SK-N-SH treated with all-trans-retinoic acid at 6 μM for 48 hours (cell line): Measurements from ENCODE around the gene GLRX5.

Experiments used
- ATAC-seq: fragments of 200-7000 bp; cut with Tn5 transposase; 3 replicates; pipeline ENCODE4 v1.9.1; 2020; ENCODE audit warnings: mild to moderate bottlenecking, moderate library complexity
- ARNTL ChIP-seq: fragments of 450-650 bp; formaldehyde crosslinking; IDR thresholded peaks from 2 replicates; pipeline ENCODE4 v1.5.0; 2020; ENCODE audit warnings: low read depth, mild to moderate bottlenecking, moderate library complexity, borderline replicate concordance
- BACH2 ChIP-seq: fragments of 250-450 bp; sonication (Bioruptor Pico); IDR thresholded peaks from 2 replicates; pipeline ENCODE4 v1.9.0; 2021; ENCODE audit warnings: mild to moderate bottlenecking, borderline replicate concordance
- CSDC2 ChIP-seq: fragments of 250-450 bp; sonication (Bioruptor Pico); IDR thresholded peaks from 2 replicates; pipeline ENCODE4 v1.5.0; 2020; ENCODE audit warnings: mild to moderate bottlenecking, moderate library complexity
- GLIS3 ChIP-seq: fragments of 250-450 bp; sonication (Bioruptor Pico); IDR thresholded peaks from 2 replicates; pipeline ENCODE4 v1.5.0; 2020; ENCODE audit warnings: mild to moderate bottlenecking, moderate library complexity
- ISL1 ChIP-seq: fragments of 250-450 bp; sonication (Bioruptor Pico); IDR thresholded peaks from 2 replicates; pipeline ENCODE4 v2.1.2; 2022; ENCODE audit warnings: mild to moderate bottlenecking, moderate library complexity
- OSR1 ChIP-seq: fragments of 250-450 bp; sonication (Bioruptor Pico); IDR thresholded peaks from 2 replicates; pipeline ENCODE4 v1.8.0; 2022; ENCODE audit warnings: moderate library complexity, mild to moderate bottlenecking, inconsistent platforms
- PPARA ChIP-seq: fragments of 250-450 bp; sonication (Bioruptor Pico); IDR thresholded peaks from 2 replicates; pipeline ENCODE4 v1.5.0; 2020; ENCODE audit warnings: mild to moderate bottlenecking, borderline replicate concordance
- RARB ChIP-seq: fragments of 250-450 bp; sonication (Bioruptor Pico); IDR thresholded peaks from 2 replicates; pipeline ENCODE4 v1.8.0; 2021; ENCODE audit warnings: mild to moderate bottlenecking, moderate library complexity
- SNAI2 ChIP-seq: fragments of 250-450 bp; sonication (Bioruptor Pico); IDR thresholded peaks from 2 replicates; pipeline ENCODE4 v1.5.0; 2020; ENCODE audit warnings: mild to moderate bottlenecking, moderate library complexity
- TCF4 ChIP-seq: fragments of 250-450 bp; sonication (Bioruptor Pico); IDR thresholded peaks from 2 replicates; pipeline ENCODE4 v1.8.0; 2021; ENCODE audit warnings: mild to moderate bottlenecking, moderate library complexity, borderline replicate concordance
- TOX ChIP-seq: fragments of 250-450 bp; sonication (Bioruptor Pico); IDR thresholded peaks from 2 replicates; pipeline ENCODE4 v1.8.0; 2021; ENCODE audit warnings: mild to moderate bottlenecking, moderate library complexity, borderline replicate concordance
- ZC3H10 ChIP-seq: fragments of 250-450 bp; sonication (Bioruptor Pico); IDR thresholded peaks from 2 replicates; pipeline ENCODE4 v1.5.1; 2021; ENCODE audit warnings: mild to moderate bottlenecking, moderate library complexity
- ZFP3 ChIP-seq: fragments of 250-450 bp; sonication (Bioruptor Pico); IDR thresholded peaks from 2 replicates; pipeline ENCODE4 v1.5.0; 2020; ENCODE audit warnings: mild to moderate bottlenecking, moderate library complexity
- ZNF565 ChIP-seq: fragments of 450-650 bp; formaldehyde crosslinking; conservative IDR thresholded peaks from 2 replicates; pipeline ENCODE4 v1.5.0; 2020; ENCODE audit warnings: low read depth, mild to moderate bottlenecking, moderate library complexity
- ZNF70 ChIP-seq: fragments of 450-650 bp; formaldehyde crosslinking; IDR thresholded peaks from 2 replicates; pipeline ENCODE4 v1.5.0; 2020; ENCODE audit warnings: mild to moderate bottlenecking, moderate library complexity
- TF ChIP-seq, protein P1 (sequence below): fragments of 250-450 bp; sonication (Bioruptor Pico); IDR thresholded peaks from 2 replicates; pipeline ENCODE4 v1.8.0; 2020; ENCODE audit warnings: mild to moderate bottlenecking, moderate library complexity, borderline replicate concordance
- TF ChIP-seq, protein P2 (sequence below): fragments of 250-450 bp; sonication (Bioruptor Pico); IDR thresholded peaks from 2 replicates; pipeline ENCODE4 v1.5.1; 2020; ENCODE audit warnings: low read depth, mild to moderate bottlenecking, moderate library complexity
- TF ChIP-seq, protein P3 (sequence below): fragments of 250-450 bp; sonication (Bioruptor Pico); IDR thresholded peaks from 2 replicates; pipeline ENCODE4 v1.5.0; 2020; ENCODE audit warnings: mild to moderate bottlenecking, moderate library complexity
- TF ChIP-seq, protein P4 (sequence below): fragments of 250-450 bp; sonication (Bioruptor Pico); IDR thresholded peaks from 2 replicates; pipeline ENCODE4 v1.8.0; 2021; ENCODE audit warnings: low read depth, mild to moderate bottlenecking, moderate library complexity, borderline replicate concordance
- TF ChIP-seq, protein P5 (sequence below): fragments of 250-450 bp; sonication (Bioruptor Pico); IDR thresholded peaks from 2 replicates; pipeline ENCODE4 v1.5.1; 2021; ENCODE audit warnings: mild to moderate bottlenecking, moderate library complexity

The GLRX5 gene

DNA sequence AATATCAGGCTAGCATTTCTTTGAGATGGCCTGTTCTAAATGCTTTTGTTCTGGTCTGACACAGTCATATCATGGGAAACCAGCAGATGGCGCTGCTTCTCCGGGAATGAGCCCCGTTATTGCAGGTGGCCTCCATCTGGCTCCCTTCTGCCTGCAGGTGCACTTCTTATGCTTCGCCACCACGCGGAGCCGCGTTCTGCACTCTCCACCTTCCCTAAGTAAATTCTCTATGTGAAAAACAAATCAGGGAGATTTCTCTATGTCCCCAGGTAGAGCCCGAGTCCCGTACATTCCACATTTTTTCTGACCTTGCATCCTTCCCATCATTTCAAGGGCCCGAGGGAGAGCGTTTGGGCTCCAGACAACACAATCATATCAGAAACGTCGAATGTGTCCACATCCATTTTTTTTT is 26.2 kb downstream of the GLRX5 start:
- TF ChIP-seq ZC3H10 (no peak), ARNTL (CRISPR knock-in tag) (no peak), TCF4 (CRISPR knock-in tag) (peak; percentile 84), GLIS3 (no peak)
- TF ChIP-seq, all 23 proteins: peak for 1
- peak; percentile 98 for ATAC-seq

DNA sequence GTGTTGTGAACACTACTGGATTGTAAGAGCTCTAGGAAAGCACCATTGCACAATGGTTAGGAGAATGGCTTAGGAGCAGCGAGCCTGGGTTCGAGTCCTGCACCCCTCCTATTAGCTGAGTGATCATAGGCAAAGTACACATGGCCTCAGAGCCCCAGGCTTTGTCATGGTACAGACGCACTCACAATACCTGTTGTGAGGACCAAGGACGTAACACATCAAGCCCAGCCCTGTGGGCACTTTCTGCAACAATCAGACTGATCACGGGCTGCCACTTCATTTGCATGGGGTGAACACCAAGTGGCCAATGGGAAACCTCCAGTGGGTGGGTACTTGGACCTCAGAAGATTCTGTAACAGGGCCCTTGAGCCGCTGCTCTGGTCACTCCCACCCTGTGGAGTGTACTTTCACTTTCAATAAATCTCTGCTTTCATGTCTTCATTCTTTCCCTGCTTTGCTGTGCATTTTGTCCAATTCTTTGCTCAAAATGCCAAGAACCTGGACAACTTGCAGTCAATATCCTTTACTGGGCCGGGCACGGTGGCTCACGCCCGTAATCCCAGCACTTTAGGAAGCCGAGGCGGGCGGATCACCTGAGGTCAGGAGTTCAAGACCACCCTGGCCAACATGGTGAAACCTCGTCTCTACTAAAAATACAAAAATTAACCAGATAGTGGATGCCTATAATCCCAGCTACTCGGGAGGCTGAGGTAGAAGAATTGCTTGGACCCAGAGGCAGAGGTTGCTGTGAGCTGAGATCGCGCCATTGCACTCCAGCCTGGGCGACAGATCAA is 28.2 kb downstream of the GLRX5 start:
- ATAC-seq = no peak
- TF ChIP-seq PPARA (CRISPR knock-in tag) = no peak

DNA sequence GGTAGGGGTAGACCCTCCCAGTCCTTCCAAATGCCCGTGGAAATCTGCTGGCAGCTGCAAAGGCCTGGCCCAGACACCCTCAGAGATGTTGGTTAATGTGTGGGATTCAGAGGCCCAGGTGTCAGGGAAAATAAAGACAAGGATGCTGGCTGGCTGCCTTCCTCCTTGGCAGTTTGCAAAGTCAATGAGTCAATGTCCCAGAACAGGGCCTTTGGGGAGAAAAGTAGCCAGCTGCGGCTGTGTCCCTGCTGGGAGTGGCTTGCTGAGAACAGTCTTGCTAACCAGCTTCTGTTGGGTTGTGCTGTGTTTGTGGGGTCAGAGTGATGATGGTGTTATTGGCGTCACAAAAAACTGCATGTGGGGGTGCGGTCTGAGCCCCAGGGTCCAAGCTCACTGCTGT is 29.2 kb downstream of the GLRX5 start:
- no peak for ATAC-seq
- TF ChIP-seq, protein P1, sequence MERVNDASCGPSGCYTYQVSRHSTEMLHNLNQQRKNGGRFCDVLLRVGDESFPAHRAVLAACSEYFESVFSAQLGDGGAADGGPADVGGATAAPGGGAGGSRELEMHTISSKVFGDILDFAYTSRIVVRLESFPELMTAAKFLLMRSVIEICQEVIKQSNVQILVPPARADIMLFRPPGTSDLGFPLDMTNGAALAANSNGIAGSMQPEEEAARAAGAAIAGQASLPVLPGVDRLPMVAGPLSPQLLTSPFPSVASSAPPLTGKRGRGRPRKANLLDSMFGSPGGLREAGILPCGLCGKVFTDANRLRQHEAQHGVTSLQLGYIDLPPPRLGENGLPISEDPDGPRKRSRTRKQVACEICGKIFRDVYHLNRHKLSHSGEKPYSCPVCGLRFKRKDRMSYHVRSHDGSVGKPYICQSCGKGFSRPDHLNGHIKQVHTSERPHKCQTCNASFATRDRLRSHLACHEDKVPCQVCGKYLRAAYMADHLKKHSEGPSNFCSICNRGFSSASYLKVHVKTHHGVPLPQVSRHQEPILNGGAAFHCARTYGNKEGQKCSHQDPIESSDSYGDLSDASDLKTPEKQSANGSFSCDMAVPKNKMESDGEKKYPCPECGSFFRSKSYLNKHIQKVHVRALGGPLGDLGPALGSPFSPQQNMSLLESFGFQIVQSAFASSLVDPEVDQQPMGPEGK (CRISPR knock-in tag) = no peak
- TF ChIP-seq TOX (CRISPR knock-in tag) = no peak
- TF ChIP-seq ISL1 (CRISPR knock-in tag) = no peak
- TF ChIP-seq, protein P2, sequence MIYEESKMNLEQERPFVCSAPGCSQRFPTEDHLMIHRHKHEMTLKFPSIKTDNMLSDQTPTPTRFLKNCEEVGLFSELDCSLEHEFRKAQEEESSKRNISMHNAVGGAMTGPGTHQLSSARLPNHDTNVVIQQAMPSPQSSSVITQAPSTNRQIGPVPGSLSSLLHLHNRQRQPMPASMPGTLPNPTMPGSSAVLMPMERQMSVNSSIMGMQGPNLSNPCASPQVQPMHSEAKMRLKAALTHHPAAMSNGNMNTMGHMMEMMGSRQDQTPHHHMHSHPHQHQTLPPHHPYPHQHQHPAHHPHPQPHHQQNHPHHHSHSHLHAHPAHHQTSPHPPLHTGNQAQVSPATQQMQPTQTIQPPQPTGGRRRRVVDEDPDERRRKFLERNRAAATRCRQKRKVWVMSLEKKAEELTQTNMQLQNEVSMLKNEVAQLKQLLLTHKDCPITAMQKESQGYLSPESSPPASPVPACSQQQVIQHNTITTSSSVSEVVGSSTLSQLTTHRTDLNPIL (CRISPR knock-in tag) = no peak
- no peak for TF ChIP-seq ZC3H10
- TF ChIP-seq RARB = no peak
- no peak for TF ChIP-seq TCF4 (CRISPR knock-in tag)
- no peak for TF ChIP-seq BACH2 (CRISPR knock-in tag)
- TF ChIP-seq GLIS3 = no peak
- TF ChIP-seq, protein P3, sequence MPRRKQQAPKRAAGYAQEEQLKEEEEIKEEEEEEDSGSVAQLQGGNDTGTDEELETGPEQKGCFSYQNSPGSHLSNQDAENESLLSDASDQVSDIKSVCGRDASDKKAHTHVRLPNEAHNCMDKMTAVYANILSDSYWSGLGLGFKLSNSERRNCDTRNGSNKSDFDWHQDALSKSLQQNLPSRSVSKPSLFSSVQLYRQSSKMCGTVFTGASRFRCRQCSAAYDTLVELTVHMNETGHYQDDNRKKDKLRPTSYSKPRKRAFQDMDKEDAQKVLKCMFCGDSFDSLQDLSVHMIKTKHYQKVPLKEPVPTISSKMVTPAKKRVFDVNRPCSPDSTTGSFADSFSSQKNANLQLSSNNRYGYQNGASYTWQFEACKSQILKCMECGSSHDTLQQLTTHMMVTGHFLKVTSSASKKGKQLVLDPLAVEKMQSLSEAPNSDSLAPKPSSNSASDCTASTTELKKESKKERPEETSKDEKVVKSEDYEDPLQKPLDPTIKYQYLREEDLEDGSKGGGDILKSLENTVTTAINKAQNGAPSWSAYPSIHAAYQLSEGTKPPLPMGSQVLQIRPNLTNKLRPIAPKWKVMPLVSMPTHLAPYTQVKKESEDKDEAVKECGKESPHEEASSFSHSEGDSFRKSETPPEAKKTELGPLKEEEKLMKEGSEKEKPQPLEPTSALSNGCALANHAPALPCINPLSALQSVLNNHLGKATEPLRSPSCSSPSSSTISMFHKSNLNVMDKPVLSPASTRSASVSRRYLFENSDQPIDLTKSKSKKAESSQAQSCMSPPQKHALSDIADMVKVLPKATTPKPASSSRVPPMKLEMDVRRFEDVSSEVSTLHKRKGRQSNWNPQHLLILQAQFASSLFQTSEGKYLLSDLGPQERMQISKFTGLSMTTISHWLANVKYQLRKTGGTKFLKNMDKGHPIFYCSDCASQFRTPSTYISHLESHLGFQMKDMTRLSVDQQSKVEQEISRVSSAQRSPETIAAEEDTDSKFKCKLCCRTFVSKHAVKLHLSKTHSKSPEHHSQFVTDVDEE (CRISPR knock-in tag) = no peak
- TF ChIP-seq ZFP3 (CRISPR knock-in tag) = no peak
- no peak for TF ChIP-seq ZNF70 (CRISPR knock-in tag)
- TF ChIP-seq PPARA (CRISPR knock-in tag) = no peak
- no peak for TF ChIP-seq SNAI2 (CRISPR knock-in tag)
- TF ChIP-seq ZNF565 (CRISPR knock-in tag) = no peak

DNA sequence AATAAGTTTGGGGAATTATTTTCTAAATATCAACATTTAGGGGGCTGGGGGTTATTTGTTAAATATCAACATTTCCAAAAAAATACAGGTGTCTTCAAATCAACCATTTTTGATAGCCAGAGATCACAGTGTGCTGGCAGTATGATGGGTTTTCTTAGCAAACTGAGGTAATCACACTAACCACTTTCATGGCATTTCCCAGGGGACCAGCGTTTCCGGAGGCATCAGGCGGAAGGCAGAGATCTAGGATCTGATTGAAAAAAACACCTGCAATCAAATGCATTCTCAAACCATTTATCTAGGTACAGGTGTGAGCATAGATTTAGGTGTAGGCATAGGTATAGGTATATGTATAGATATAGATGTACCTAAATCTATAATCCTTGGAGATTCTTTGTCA is 34.6 kb downstream of the GLRX5 start:
- no peak for ATAC-seq
- TF ChIP-seq PPARA (CRISPR knock-in tag) (no peak), OSR1 (CRISPR knock-in tag) (no peak), CSDC2 (CRISPR knock-in tag) (no peak), RARB (no peak), ARNTL (CRISPR knock-in tag) (no peak), ZC3H10 (no peak), BACH2 (CRISPR knock-in tag) (no peak)
- TF ChIP-seq, protein P4, sequence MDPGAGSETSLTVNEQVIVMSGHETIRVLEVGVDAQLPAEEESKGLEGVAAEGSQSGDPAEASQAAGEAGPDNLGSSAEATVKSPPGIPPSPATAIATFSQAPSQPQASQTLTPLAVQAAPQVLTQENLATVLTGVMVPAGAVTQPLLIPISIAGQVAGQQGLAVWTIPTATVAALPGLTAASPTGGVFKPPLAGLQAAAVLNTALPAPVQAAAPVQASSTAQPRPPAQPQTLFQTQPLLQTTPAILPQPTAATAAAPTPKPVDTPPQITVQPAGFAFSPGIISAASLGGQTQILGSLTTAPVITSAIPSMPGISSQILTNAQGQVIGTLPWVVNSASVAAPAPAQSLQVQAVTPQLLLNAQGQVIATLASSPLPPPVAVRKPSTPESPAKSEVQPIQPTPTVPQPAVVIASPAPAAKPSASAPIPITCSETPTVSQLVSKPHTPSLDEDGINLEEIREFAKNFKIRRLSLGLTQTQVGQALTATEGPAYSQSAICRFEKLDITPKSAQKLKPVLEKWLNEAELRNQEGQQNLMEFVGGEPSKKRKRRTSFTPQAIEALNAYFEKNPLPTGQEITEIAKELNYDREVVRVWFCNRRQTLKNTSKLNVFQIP (CRISPR knock-in tag) = no peak
- TF ChIP-seq, protein P1 (CRISPR knock-in tag) = no peak
- TF ChIP-seq, protein P5, sequence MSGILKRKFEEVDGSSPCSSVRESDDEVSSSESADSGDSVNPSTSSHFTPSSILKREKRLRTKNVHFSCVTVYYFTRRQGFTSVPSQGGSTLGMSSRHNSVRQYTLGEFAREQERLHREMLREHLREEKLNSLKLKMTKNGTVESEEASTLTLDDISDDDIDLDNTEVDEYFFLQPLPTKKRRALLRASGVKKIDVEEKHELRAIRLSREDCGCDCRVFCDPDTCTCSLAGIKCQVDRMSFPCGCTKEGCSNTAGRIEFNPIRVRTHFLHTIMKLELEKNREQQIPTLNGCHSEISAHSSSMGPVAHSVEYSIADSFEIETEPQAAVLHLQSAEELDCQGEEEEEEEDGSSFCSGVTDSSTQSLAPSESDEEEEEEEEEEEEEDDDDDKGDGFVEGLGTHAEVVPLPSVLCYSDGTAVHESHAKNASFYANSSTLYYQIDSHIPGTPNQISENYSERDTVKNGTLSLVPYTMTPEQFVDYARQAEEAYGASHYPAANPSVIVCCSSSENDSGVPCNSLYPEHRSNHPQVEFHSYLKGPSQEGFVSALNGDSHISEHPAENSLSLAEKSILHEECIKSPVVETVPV (CRISPR knock-in tag) = no peak
- TF ChIP-seq, protein P3 (CRISPR knock-in tag) = no peak
